ENCODE measurements around the gene MPP2.
A peak's percentile ranks its signal among the peaks of the same experiment; 100 is the strongest.
"Not testable (repeated sequence)": the region's sequence is repeated elsewhere in the genome, so short reads cannot be mapped to it uniquely, and the experiment has no call there.

Gene MPP2

GRCh38 chr17:43845766-43846165 lies 61.6 kb downstream of the MPP2 start:
- Histone ChIP-seq H3K36me3 (ENCODE audit: insufficient read depth) (no peaks in the 10 kb centered on the region), H2AFZ (ENCODE audit: low read depth) (peak overlapping the region; percentile 7; the same call in 1 of the 2 replicates), H3K4me1 (ENCODE audit: low read depth, poor library complexity, severe bottlenecking) (no peaks in the 10 kb centered on the region), H3K9ac (no peak overlapping the region), H3K79me2 (ENCODE audit: insufficient read depth, low read depth) (no peaks in the 10 kb centered on the region), H3K27ac (no peak overlapping the region), H3K4me2 (no peak overlapping the region), H3K4me3 (IDR thresholded peaks at IDR 0.05; ENCODE audit: insufficient read depth, low read depth, low read length) (no peak overlapping the region), H3K27me3 (ENCODE audit: insufficient read depth, low read depth) (peaks cover 15% of the 10 kb centered on the region; the same call in 1 of the 2 replicates), H4K20me1 (ENCODE audit: insufficient read depth) (no peaks in the 10 kb centered on the region)
- TF ChIP-seq, protein P1, sequence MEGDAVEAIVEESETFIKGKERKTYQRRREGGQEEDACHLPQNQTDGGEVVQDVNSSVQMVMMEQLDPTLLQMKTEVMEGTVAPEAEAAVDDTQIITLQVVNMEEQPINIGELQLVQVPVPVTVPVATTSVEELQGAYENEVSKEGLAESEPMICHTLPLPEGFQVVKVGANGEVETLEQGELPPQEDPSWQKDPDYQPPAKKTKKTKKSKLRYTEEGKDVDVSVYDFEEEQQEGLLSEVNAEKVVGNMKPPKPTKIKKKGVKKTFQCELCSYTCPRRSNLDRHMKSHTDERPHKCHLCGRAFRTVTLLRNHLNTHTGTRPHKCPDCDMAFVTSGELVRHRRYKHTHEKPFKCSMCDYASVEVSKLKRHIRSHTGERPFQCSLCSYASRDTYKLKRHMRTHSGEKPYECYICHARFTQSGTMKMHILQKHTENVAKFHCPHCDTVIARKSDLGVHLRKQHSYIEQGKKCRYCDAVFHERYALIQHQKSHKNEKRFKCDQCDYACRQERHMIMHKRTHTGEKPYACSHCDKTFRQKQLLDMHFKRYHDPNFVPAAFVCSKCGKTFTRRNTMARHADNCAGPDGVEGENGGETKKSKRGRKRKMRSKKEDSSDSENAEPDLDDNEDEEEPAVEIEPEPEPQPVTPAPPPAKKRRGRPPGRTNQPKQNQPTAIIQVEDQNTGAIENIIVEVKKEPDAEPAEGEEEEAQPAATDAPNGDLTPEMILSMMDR (conservative IDR thresholded peaks at IDR 0.05; ENCODE audit: low read depth, low read length), result no peak

DNA sequence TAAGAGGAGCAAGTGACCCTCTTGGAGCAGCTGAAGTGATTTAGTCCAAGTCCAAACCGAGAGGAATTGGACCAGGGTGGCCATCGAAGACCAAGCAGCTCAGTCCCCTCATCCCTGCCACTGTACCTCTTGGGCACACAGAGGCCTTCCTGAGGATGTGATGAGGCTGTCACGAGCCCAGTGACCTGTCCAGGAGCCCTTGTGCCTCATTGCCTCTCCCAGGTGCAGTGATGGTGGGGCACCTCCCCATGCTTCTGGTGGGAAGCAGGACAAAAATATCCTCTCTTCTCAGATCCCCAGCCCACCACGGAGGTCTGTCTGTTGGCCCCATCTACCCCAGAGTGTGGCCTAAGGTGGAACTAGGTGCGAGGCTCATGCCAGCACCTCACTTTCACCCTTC lies 63.1 kb downstream of the MPP2 start:
- H3K4me2 ChIP-seq, result no peak overlapping the region
- H3K9ac ChIP-seq, result no peak overlapping the region
- no peaks in the 10 kb centered on the region for H3K79me2 ChIP-seq (ENCODE audit: insufficient read depth, low read depth)
- H3K36me3 ChIP-seq (ENCODE audit: insufficient read depth), result no peaks in the 10 kb centered on the region
- no peak overlapping the region for H2AFZ ChIP-seq (ENCODE audit: low read depth)
- H4K20me1 ChIP-seq (ENCODE audit: insufficient read depth), result no peaks in the 10 kb centered on the region
- H3K27ac ChIP-seq, result no peak overlapping the region
- peaks cover 7% of the 10 kb centered on the region for H3K4me1 ChIP-seq (ENCODE audit: low read depth, poor library complexity, severe bottlenecking)
- TF ChIP-seq, protein P1 (conservative IDR thresholded peaks at IDR 0.05; ENCODE audit: low read depth, low read length), result no peak
- no peak overlapping the region for H3K4me3 ChIP-seq (IDR thresholded peaks at IDR 0.05; ENCODE audit: insufficient read depth, low read depth, low read length)
- H3K27me3 ChIP-seq (ENCODE audit: insufficient read depth, low read depth), result peaks cover 15% of the 10 kb centered on the region; the same call in 1 of the 2 replicates

DNA sequence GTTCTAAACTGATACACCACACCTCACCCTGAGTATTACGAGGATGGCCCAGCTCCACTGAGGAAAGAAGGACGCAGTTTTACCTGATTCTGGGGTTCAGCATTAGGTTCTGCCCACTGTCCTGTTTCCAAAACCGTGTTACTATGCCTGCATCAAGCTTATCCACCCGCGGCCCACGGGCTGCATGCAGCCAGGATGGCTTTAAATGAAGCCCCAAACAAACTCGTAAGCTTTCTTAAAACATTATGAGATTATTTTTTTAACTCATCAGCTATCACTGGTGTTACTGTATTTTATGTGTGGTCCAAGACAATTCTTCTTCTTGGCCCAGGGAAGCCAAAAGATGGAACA lies 64.4 kb downstream of the MPP2 start:
- H3K27me3 ChIP-seq (ENCODE audit: insufficient read depth, low read depth), result peaks cover 11% of the 10 kb centered on the region; the same call in 1 of the 2 replicates
- H4K20me1 ChIP-seq (ENCODE audit: insufficient read depth), result no peaks in the 10 kb centered on the region
- no peak overlapping the region for H3K27ac ChIP-seq
- no peaks in the 10 kb centered on the region for H3K36me3 ChIP-seq (ENCODE audit: insufficient read depth)
- no peak overlapping the region for H3K4me3 ChIP-seq (IDR thresholded peaks at IDR 0.05; ENCODE audit: insufficient read depth, low read depth, low read length)
- H2AFZ ChIP-seq (ENCODE audit: low read depth), result no peak overlapping the region
- H3K9ac ChIP-seq, result no peak overlapping the region
- H3K4me2 ChIP-seq, result no peak overlapping the region
- TF ChIP-seq, protein P1 (conservative IDR thresholded peaks at IDR 0.05; ENCODE audit: low read depth, low read length), result no peak
- no peaks in the 10 kb centered on the region for H3K79me2 ChIP-seq (ENCODE audit: insufficient read depth, low read depth)
- H3K4me1 ChIP-seq (ENCODE audit: low read depth, poor library complexity, severe bottlenecking), result peaks cover 8% of the 10 kb centered on the region

DNA sequence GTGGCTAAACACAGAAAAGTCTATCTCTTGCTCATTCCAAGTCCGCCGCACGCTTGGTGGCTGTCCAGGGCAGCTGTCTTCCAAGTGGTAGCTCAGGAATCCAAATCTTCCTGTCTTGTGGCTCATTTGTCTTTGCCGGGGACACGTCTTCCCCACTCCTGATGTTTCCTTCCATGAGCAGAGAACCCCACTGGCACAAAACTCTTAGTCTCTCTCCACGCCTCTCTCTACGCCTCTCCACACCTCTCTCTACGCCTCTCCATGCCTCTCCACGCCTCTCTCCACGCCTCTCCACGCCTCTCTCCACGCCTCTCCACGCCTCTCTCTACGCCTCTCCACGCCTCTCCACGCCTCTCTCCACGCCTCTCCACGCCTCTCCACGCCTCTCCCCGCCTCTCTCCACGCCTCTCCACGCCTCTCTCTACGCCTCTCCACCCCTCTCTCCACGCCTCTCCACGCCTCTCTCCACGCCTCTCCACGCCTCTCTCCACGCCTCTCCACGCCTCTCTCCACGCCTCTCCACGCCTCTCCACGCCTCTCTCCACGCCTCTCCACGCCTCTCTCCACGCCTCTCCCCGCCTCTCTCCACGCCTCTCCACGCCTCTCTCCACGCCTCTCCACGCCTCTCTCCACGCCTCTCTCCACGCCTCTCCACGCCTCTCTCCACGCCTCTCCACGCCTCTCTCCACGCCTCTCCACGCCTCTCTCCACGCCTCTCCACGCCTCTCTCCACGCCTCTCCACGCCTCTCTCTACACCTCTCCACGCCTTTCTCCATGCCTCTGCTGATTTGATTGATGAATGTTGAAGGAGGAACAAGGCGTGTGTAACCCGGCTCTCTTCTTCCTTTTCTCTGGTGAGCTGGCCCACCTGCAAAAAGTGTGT lies 65.0 kb downstream of the MPP2 start:
- H2AFZ ChIP-seq (ENCODE audit: low read depth); H3K36me3 ChIP-seq (ENCODE audit: insufficient read depth); H3K4me1 ChIP-seq (ENCODE audit: low read depth, poor library complexity, severe bottlenecking); H3K27ac ChIP-seq; H3K27me3 ChIP-seq (ENCODE audit: insufficient read depth, low read depth); H4K20me1 ChIP-seq (ENCODE audit: insufficient read depth); H3K4me2 ChIP-seq; H3K4me3 ChIP-seq (IDR thresholded peaks at IDR 0.05; ENCODE audit: insufficient read depth, low read depth, low read length); H3K79me2 ChIP-seq (ENCODE audit: insufficient read depth, low read depth); H3K9ac ChIP-seq: not testable (repeated sequence)

GRCh38 chr17:43841282-43841681 lies 66.1 kb downstream of the MPP2 start:
- H3K36me3 ChIP-seq (ENCODE audit: insufficient read depth), result no peaks in the 10 kb centered on the region
- no peak overlapping the region for H3K4me2 ChIP-seq
- no peak overlapping the region for H3K27ac ChIP-seq
- H3K9ac ChIP-seq, result no peak overlapping the region
- TF ChIP-seq, protein P1 (conservative IDR thresholded peaks at IDR 0.05; ENCODE audit: low read depth, low read length), result no peak
- no peaks in the 10 kb centered on the region for H3K79me2 ChIP-seq (ENCODE audit: insufficient read depth, low read depth)
- H4K20me1 ChIP-seq (ENCODE audit: insufficient read depth), result no peaks in the 10 kb centered on the region
- no peak overlapping the region for H2AFZ ChIP-seq (ENCODE audit: low read depth)
- peaks cover 2% of the 10 kb centered on the region; the same call in 1 of the 2 replicates for H3K27me3 ChIP-seq (ENCODE audit: insufficient read depth, low read depth)
- no peak overlapping the region for H3K4me3 ChIP-seq (IDR thresholded peaks at IDR 0.05; ENCODE audit: insufficient read depth, low read depth, low read length)
- H3K4me1 ChIP-seq (ENCODE audit: low read depth, poor library complexity, severe bottlenecking), result peaks cover 8% of the 10 kb centered on the region
